GM21367 (cell line): ENCODE measurements around the gene TNRC6B.
"Not testable (repeated sequence)": the region's sequence is repeated elsewhere in the genome, so short reads cannot be mapped to it uniquely, and the experiment has no call there.

Source experiments
- ATAC-seq: cut with Tn5 transposase; IDR thresholded peaks from one replicate; pipeline ENCODE4 v1.9.1; 2021; ENCODE audit not compliant: unreplicated experiment

TNRC6B gene

GRCh38 chr22:40183029-40183581 is 5.4 kb downstream of the TNRC6B start:
- ATAC-seq, result no peak

- not testable (repeated sequence) for ATAC-seq
Measured at GRCh38 chr22:40183603-40184002, 5.9 kb downstream of the TNRC6B start.

DNA sequence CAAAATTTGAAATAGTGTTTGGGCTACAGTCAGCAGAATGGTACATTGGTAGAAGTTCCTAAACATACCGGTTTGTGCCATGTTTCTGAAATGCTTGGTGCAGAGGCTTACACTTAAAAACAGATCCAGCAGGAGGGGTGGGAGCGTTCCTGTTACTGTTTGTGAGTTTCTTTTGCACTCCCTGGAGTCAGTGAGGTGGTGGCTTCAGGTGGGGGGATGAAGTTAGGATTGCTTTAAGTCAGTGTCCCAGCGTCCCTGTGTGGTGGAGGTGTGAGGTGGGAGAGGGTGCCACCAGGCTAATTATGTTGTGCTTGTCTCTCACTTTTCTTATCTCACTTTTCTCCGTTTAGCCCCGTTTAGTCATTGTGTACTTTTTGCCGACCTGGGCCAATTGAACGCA is 9.7 kb downstream of the TNRC6B start:
- no peak for ATAC-seq

DNA sequence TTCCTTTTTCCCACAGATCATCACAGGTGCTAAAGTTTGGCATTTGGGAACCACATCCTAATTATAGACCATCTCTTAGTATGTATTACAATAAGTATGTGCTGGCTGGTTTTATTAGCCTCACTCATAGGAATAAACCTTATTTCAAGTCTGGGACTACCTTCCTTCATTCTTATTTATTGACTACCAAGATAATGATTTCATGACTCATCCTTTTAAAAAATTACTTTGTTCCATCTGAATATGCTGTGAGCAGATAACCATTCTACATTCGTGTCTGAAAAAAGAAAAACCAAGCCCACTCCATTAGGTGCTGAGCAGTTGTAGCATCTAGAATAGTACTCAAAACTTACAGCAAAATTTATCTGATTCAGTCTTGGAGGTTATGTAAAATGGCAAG is 12.3 kb downstream of the TNRC6B start:
- no peak for ATAC-seq

GRCh38 chr22:40190501-40190900 is 12.8 kb downstream of the TNRC6B start:
- no peak for ATAC-seq

- no peak for ATAC-seq
Measured at GRCh38 chr22:40193429-40194421, 16.0 kb downstream of the TNRC6B start.

- no peak for ATAC-seq
Measured at GRCh38 chr22:40194656-40195055, 16.9 kb downstream of the TNRC6B start.

- no peak for ATAC-seq
Measured at GRCh38 chr22:40196628-40197360, 19.1 kb downstream of the TNRC6B start.

DNA sequence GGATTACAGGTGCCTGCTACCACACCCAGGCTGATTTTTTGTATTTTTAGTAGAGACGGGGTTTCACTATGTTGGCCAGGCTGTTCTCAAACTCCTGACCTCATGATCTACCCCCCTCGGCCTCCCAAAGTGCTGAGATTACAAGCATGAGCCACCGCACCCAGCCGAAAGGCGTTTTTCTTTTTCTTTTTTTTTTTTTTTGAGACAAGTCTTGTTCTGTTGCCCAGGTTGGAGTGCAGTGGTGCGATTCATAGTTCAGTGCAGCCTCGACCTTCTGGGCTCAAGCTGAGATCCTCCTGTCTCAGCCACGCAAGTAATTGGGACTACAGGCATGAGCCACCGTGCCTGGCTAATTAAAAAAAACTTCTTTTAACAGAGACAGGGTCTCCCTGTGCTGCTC is 19.7 kb downstream of the TNRC6B start:
- not testable (repeated sequence) for ATAC-seq

DNA sequence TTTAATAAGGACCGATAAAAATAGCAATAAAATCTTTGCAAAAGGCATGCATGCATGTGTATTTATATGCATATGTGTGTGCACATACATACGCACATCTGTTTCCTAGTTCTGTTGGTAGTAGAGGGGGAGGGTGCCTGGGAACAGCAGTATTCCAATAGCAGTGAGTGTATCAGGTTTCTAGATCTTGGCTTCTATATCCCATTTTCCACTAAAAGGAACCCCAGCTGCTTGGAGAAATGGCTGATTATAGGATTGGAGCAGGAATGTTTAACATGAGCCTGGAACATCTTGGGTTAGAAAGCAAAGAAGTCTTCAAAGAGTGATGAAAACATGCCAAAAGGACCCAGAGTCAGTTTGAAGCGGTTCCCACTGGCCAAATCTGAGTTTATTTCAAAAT is 21.0 kb downstream of the TNRC6B start:
- ATAC-seq, result no peak

DNA sequence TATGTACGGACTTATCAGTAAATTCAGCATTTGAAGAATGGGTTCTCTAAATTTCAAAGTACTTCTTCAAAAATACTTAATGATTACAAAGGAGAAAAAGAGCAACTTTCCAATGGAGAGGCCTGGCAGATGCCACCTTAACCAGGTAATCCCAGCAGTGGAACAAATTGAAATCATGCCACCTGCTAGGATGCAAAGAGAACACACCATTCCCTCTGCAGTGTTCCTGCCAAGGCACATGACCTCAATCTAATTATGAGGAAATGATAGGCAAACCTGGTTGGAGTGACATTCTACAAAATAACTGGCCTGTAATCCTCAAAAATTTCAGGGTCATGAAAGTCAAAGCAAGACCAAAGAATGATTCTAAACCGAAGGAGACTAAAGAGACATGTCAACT is 21.5 kb downstream of the TNRC6B start:
- no peak for ATAC-seq

GRCh38 chr22:40199852-40200251 is 22.1 kb downstream of the TNRC6B start:
- no peak for ATAC-seq

DNA sequence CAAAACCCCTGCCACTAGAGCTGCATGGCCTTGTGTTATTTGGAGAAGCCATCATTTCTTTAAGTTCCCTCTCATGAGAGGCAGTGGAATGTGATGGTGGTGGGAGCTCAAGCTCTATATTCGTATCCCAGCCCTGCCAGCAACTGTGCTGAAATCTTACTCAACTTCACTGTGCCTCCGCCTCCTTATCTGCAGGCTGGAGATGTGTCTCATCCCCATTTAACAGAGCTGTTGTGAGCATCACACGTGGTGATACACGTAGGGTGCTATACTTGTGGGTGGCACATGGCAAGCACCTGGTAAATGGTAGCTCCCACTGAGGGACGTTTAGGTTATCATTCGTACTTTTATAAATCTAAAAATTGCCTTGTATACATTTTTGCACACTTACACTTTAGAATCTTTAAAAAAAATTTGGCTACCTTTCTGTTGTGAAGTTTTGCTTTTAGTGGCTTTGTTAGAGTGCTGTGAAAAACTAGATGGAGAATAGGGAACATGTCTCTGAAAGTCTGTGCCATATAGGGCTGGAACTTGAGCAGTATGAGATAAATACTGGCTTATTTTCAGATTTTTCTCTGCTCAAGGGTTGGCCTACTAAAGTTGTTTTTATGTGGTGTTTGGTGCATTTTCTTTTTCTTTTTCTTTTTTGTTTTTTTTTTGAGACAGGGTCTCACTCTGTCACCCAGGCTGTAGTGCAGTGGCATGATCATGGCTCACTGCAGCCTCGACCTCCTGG is 23.2 kb downstream of the TNRC6B start:
- ATAC-seq, result no peak

DNA sequence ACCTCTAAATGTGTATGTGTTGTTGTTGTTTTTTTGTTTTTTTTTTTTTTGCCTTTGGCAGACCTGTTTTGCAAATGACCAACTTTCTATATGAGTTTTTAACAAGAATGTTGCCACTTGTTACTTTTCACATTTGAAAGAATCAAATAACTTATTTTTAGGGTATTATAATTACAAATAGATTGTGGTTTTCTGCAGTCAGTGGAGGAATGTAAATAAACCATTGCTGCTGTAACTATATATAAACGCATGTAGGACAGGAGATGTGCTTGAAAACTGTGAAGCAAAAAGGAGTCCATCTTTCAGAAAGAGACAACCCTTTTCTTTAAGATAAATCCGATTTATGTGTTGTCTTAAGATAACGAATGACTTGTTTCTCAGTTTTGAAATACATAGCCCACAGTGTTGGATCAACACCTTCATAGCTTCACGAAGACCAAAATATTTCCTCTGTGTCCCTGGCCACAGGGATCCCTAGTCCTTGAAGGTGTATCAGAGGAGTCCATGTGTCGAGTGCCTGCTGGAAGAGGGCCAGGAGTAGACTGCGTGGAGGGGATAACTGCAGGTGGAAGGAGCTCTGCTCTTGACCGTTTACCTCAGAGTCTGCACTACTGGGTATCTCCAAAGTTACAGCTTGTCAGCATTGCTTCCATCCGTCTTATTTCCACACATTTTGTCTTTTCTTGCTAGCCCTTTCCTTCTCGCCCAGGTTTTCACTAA is 24.7 kb downstream of the TNRC6B start:
- ATAC-seq, result no peak

DNA sequence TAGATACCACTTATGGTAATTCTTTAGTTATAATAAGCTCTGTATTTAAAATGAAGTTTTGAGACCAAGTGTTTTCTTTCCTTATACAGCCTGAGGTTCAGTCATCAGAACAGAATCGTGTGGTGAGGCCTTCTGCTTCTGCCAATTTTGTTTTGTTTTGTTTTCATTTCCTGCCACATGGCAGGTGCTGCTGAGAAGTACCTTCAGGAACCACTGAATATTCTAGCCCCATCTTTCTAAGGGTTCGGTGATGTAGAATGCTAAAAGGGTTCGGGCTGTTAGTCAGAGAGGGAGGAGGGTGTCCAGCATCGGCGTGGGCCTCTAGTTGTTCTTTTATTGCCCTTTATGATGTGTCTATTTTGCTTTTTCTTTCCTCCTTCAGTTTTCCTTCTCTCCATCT is 25.8 kb downstream of the TNRC6B start:
- no peak for ATAC-seq

DNA sequence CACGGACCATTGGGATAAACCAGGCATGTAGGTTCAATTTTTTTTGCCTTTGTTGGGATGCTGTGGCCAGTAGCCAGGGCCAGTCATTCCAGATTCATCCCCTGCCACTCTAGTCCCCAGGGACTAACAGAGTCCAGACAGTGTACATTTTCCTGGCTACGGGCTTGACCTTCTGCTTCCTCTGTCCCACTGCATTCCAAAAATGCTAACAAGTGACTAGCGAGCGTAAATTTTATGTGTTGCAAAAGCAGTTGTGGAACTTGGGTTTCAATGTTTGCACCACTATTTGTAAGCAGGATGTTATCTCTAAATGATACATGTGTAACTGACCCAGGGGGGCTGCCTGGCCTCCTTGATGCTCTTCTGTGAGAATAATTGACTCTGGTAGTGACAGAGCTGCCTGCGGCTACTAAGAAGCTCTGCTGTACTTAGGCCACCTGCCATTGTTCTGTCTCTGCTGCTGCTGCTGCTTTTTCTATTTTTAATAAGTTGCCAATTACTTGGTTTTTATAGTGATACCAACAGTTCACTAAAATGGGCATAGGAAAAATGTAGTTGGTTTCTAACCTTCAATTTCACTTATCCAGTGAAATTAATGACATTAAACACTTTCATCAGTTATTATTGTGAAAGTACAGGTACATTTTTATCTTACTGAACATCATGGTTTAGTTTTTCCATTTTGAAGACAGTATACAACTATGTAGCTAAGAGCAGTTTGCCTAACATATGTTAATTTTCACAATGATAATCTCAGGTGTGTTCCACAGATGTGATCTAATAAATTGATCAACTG is 26.8 kb downstream of the TNRC6B start:
- ATAC-seq, result no peak

DNA sequence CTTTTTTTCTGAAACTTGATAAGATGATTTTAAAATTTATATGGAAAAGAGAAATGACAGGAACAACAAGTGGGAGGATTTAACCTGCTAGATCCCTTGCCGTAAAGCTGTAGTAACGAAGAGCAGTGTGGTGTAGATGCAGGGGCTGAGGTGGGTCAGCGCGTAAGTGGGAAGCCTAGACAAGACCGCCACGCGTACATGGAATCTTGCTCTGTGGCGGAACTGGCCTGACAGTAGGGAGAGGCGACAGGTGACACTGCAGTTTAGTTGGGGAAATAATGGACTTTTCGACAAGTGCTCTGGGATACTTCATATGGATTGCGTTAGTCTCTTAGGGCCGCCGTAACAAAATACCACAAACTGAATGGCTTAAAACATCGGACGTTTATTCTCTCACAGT is 28.8 kb downstream of the TNRC6B start:
- no peak for ATAC-seq

GRCh38 chr22:40210818-40211217 is 33.1 kb downstream of the TNRC6B start:
- peak; percentile 44 for ATAC-seq

DNA sequence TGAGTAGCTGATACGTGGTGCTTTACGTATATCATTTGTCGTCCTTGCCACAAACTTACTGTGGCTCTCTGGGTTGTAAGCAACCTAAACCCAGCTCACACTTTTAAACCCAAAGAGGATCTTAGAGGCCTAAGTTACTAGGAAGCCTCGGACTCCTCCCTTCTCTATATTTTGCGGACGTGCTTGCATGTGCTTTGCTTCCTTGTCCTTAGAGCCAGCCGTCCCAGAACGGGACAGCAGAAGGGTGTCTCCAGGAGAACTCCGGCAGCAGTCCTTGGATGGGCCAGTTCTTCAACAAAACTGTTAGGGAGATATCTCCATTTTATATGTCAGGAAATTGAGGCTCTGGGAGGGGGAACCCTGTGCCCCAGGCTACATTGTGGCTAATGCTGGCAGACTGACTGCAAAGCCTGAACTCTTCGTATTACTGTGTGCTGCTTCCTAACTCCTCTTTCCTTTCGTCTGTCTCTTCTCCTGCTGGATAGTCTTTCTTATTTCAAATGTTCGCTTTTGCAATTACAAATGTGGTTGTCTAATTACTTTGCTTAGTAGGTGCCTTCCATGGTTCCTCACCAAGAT is 33.8 kb downstream of the TNRC6B start:
- no peak for ATAC-seq
